NCI-H510A (cell line): Measurements from ENCODE around the gene OSBP2.
A peak's percentile ranks its signal among the peaks of the same experiment; 100 is the strongest.

Source experiments
- DNase-seq: peaks from one replicate; lab custom pipeline; 2025; lab: John Stamatoyannopoulos, UW

OSBP2 gene

DNA sequence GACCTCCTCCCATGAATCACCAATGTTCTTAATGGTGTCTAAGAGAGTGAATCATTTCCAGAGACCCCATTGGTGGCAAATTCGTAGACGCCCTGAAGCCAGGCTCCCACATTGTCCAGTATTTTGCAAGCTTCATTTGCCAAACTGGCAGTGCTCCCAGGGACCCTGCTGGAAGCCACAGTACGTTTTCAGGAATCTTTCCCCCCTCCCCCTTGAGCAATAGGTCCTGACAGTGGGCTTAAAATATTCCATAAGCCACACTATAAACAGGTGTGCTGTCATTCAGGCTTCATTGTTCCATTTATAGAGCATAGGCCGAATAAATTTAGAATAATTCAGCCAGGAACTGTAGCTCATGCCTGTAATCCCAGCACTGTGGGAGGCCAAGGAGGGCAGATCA, 148.6 kb downstream of the OSBP2 start:
- DNase-seq: no peak

DNA sequence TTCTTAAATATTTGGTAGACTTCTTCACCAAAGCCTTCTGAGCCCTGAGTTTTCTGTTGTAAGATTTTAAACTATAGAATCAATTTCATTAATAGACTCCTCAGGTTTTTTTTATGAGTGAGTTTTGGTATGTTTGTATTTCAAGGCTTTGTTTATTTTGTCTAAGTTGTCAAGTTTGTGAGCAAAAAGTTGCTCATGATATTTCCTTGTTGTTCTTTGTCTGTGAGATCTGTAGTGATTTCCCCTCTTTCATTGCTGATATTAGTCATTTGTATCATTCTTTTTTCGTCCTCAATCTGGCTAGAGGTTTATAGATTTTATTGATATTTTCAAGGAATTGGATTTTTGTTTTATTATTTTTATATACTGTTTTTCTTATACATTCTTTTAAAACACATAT, 152.9 kb downstream of the OSBP2 start:
- no peak for DNase-seq

DNA sequence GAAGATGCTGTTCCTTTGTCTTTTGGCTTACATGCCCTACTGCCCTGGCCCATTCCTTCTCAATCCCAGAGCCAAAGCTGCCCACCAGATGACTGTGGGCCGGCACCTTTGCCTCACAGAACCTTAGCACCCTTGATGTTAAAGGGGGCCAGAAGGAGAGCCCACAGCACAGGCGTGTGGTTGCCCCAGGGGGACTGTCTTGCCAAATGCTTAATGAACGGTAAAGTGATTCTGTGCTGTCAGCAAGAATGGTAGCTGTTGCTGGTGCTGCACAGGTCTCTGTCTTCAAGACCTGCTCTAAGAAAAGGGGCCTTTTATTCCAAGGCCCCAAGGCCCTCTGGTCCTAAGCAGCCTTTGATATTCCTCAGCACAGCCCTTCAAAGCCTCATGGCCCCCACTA, 160.6 kb downstream of the OSBP2 start:
- DNase-seq: no peak

- no peak for DNase-seq
Observed at GRCh38 chr22:30855677-30856518, 161.2 kb downstream of the OSBP2 start.

- DNase-seq: no peak
Observed at GRCh38 chr22:30856741-30857502, 162.2 kb downstream of the OSBP2 start.

DNA sequence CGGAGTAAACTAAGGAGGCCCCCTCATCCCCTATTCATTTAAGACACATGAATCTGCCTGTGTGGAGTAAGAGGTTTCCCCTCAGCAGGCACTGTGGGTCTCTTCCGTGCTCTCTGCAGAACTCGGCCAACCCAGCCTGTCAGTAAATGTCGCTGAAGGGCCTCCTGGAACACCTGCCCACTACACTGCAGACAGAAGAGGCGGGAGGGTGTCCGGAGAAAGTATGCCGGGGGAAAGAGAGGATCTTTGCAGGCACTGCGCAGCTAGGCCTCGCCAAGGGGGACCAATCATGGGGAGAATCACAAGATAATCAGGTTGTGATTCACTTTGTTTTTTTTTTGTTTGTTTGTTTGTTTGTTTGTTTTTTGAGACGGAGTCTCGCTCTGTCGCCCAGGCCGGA, 163.1 kb downstream of the OSBP2 start:
- peak; percentile 29 for DNase-seq

- no peak for DNase-seq
Observed at GRCh38 chr22:30858976-30859713, 164.5 kb downstream of the OSBP2 start.

GRCh38 chr22:30859714-30860095, 165.0 kb downstream of the OSBP2 start:
- no peak for DNase-seq

GRCh38 chr22:30860176-30861105, 165.8 kb downstream of the OSBP2 start:
- no peak for DNase-seq

DNA sequence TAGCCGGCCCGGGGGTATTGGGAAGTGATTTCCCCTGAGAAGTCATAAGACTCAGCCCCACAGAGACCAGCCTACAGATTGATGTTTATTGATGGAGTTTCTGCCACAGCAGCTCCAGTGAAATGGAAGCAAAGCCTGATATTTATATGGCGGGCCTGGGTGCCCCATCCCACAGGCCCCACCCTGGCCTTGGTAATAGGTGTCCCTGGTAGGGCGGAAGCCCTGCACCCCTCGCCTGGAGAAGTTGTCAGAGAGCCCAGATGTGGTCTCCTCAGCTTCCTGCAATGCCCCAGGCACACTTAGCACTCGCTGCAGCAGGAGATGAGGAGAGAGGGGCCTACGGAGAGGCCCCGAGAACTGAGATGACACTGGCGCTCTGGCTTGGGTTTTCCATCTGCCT, 166.5 kb downstream of the OSBP2 start:
- DNase-seq: no peak

DNA sequence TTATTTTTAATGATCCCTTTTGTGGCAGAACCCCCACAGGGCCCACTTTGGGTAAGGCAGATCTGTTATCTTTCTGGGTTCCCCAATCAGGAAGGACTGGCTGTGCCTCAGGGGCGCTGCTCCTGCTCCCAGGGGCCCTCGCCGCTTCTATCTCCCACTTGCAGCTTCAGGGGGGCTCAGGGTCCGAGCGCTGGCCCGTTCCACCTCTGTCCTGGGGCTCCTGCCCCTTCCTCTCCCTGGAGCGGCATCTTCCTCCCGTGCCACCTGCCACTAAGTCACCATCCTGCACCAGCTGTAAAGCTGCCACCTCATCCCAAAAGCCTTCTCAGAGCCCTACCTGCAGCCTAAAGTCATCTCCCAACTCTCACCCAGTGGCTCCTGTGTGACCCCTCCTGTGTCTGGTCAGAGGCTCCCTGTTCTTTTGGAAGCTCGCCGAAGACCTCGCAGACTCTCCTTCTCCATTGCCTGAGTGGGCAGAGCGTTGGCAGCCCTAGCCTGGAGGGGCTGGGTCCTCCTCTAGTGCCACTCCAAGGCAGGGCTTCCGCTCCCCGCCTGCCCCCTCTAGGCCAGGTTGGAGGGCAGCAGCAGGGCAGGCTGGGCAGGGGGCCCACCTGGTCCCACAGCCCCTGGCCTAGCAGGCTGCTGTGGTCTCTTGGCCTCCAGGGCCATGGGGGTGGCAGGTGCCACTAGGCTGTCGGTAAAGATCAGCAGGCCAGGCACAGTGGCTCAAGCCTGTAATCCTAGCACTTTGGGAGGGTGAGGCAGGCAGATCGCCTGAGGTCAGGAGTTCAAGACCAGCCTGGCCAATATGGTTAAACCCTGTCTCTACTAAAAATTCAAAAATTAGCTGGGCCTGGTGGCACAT, 167.2 kb downstream of the OSBP2 start:
- DNase-seq: no peak

DNA sequence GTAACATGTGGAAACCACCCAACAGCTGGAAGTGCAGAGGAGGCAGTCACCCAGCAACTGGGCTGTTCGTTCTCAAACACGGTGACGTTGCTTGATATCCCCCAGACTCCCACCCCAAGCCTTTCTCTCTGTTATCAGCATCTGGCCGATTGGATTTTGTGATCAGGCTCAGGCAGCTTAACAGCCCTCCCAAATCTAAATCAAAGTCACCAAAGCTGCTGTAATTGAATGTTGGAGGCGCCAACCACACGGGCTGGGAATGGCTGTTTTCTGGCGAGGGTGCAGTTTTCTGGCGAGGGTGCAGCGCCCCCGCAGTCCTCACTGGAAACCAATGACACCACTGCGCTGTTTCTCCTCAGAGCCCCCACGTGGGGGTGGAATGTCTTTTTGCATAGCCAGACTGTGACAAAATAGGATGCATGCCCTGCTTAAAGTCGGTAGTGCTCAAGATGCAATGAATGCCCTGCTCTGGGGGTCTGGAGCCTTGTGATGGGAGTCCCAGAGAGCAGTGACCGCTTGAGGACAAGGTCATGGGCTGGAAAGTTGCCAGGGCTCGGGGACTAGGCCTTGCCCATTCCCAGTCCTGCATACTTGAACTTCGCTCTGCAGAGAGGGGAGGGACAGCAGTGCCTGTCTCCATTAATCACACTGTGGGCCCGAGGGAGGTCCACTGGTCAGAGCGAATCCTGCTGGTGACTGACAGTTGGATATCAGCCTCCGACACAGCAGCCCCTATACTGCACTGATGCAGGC, 168.6 kb downstream of the OSBP2 start:
- no peak for DNase-seq

DNA sequence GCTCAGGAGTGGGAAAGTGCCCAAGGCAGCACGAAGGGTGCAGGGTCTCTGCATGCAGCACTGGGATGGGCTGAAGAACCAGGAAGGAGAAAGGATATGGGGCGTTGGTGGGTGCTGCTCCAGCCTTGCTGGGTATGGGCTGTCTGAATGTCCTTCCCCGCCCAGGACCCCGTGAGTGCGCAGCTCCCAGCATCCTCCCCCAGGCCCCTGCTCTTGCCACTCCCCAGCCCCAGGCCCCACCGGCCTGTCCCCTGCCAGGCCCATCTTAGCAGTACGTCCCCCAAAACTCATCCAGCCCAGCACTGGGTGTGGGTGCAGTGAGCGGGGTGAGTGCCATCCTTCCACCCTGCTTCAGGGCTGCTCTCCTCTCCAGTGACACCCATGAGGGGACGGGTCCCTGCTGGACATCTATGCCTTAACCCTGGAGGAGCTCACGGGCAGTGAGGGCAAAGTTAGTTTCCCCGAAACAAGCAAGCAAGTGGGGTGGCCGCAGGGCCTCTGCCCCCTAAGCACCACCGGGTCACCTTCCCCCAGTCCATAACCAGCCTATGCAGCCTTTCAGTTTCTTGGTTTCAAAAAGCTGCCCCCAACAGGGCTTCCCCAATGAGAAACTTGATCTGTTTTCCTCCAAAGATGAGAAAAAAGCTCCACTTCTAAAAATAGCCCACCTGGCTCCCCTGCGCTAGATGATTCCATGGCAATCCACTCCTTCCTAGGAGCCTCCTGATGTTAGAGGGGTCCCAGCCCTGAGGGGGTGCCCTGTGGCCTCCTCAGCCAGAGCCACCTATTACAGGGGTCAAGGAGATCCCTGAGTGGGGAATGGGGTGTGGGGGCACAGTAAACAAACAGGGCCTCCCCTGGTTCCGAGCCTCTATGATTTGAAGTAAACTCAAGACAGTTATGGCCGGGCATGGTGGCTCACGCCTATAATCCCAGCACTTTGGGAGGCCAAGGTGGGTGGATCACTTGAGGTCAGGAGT, 170.1 kb downstream of the OSBP2 start:
- no peak for DNase-seq

GRCh38 chr22:30865656-30866055, 171.0 kb downstream of the OSBP2 start:
- no peak for DNase-seq

- DNase-seq: no peak
Observed at GRCh38 chr22:30866216-30866615, 171.5 kb downstream of the OSBP2 start.

DNA sequence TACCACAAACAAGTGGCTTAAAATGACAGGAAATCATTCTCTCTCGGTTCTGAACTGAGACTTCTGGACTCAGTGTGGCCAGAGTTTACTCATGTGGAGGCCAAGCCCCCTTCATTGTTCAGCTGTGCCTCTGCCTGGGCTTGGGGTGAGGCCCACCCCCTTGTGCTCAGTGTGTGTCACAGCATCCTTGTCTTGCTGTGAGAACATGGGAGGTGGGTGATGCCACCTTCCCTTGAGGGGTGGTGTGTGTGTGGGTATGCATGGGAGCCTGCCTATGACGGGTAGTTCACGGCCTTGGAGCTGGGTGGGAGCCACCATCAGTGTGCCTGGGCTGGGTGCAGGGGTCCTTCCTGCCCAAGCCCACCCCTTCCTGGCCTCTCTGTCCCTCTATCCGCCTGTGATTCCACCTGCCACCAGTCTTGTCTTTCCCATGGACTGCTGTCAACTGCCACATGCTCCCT, 172.2 kb downstream of the OSBP2 start:
- no peak for DNase-seq

DNA sequence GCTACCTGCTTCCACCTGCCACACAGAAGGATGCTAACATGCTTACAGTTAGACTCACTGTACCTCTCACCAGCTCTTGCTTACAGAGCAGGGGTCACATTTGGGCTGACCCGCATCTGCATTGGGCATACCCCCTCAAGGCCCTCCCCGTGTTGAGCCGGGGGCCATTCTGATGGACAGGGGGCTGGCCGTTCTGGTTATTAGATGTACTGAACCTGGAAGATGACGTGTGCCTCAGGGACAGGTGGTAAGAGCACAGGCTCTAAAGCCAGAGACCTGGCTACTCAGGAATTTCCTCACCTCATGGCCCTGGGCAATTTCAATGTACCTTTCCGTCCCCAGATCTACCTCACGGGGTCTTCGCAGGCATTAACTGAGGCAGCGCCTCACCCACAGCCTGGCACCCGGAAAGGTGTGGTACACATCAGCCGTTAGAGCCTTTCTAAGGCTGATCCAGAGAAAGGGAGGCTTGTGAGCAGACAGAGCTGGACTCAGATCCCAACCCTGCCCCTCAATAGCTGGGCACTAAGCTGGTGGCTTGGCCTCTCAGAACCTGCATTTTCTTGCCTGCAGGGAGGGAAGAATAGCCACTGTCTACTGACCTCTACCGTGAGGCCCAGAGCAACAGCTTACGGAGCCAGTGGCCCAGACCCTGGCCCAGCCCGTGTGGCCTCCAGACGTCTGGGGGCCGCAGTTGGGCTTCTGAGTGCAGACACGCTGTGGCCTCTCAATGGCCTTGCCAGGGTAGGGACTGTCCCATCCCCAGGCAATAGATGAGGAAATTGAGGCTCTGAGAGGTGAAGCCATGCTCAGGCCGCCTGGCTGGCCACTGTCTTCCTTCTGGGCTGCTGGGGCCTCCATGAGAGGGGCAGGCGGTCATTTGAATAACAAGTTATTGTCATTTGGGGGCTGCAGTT, 173.3 kb downstream of the OSBP2 start:
- DNase-seq: no peak
